Caco-2 (cell line): ENCODE measurements around the gene CALU. TPM values are rescaled to one million over a fixed set of nuclear protein-coding genes. Genes with fewer than 3 reads are reported as not detected.

Experiments used
- BruUV-seq: library from RNA; stranded (reverse); fragments of 400-500 nt; replicated peaks from 2 replicates; lab custom pipeline; 2021; lab: Mats Ljungman, UMichigan
- CTCF ChIA-PET: fragments of 300-600 bp; sonication (Branson Sonifier 250); formaldehyde crosslinking; loops from one replicate; lab custom pipeline; 2022; ENCODE audit warnings: antibody characterized with exemption; lab: Charles Lee
- POLR2A ChIA-PET: fragments of 300-600 bp; sonication (Branson Sonifier 250); formaldehyde crosslinking; loops from one replicate; lab custom pipeline; 2022; ENCODE audit warnings: antibody characterized with exemption; lab: Charles Lee
- DNase-seq, 2 experiments: peaks; one replicate each; pipeline versions ENCODE4 v3.0.0 to v3.0.0-alpha.2; 2020 to 2022
- H3K27me3 ChIP-seq: replicated peaks from 2 replicates; pipeline ENCODE4 v1.6.0; 2011; ENCODE audit warnings: low read length; ENCODE audit not compliant: control insufficient read depth, insufficient read depth
- H3K36me3 ChIP-seq: 2 replicates; pipeline ENCODE4 v1.5.1; 2011; ENCODE audit warnings: low read length; ENCODE audit not compliant: control insufficient read depth, insufficient read depth
- H3K4me1 ChIP-seq: fragments of 250-450 bp; sonication (Bioruptor Pico); 2 replicates; pipeline ENCODE4 v1.5.1; 2020; ENCODE audit warnings: mild to moderate bottlenecking
- H3K4me3 ChIP-seq: 2 replicates; pipeline ENCODE4 v1.5.1; 2011; ENCODE audit warnings: low read depth, mild to moderate bottlenecking, control low read depth, low read length
- H3K9me3 ChIP-seq: fragments of 250-450 bp; sonication (Bioruptor Pico); 2 replicates; pipeline ENCODE4 v1.5.1; 2020; ENCODE audit warnings: mild to moderate bottlenecking, moderate library complexity
- H3K27ac Mint-ChIP-seq: one replicate; pipeline ENCODE4 v1.8.0; 2022; ENCODE audit warnings: mixed read lengths; ENCODE audit not compliant: unreplicated experiment
- H3K27me3 Mint-ChIP-seq: one replicate; pipeline ENCODE4 v1.8.0; 2022; ENCODE audit warnings: mixed read lengths; ENCODE audit not compliant: insufficient read depth, unreplicated experiment
- H3K36me3 Mint-ChIP-seq: one replicate; pipeline ENCODE4 v1.8.0; 2022; ENCODE audit warnings: mild to moderate bottlenecking, mixed read lengths; ENCODE audit not compliant: insufficient read depth, unreplicated experiment
- H3K4me1 Mint-ChIP-seq: one replicate; pipeline ENCODE4 v1.8.0; 2022; ENCODE audit warnings: low read depth, mixed read lengths; ENCODE audit not compliant: unreplicated experiment
- H3K4me3 Mint-ChIP-seq: one replicate; pipeline ENCODE4 v1.8.0; 2022; ENCODE audit warnings: mild to moderate bottlenecking, moderate library complexity, mixed read lengths; ENCODE audit not compliant: unreplicated experiment
- H3K9me3 Mint-ChIP-seq: one replicate; pipeline ENCODE4 v1.8.0; 2022; ENCODE audit warnings: mixed read lengths; ENCODE audit not compliant: unreplicated experiment
- intact Hi-C: fragments of 100-400 bp; cut with micrococcal nuclease; formaldehyde crosslinking; loops from one replicate; pipeline ENCODE4 v1.10.0; 2022; ENCODE audit not compliant: unreplicated experiment
- total RNA-seq: library from RNA; stranded (reverse); gene quantifications from 2 replicates; pipeline ENCODE4 v1.2.3, GENCODE V29; 2022
- TF ChIP-seq, protein P1 (sequence below), 2 experiments: fragments of 200-600 bp in 1 of 2; IDR thresholded peaks; 1 replicate in 1 of 2; 2 replicates in 1 of 2; pipeline versions ENCODE4 v1.5.1 to v1.8.0; 2011 to 2022; ENCODE audit warnings: antibody characterized with exemption in 1 of 2, control low read depth in 1 of 2, inconsistent platforms in 1 of 2, low read depth in 1 of 2, low read length in 1 of 2, mild to moderate bottlenecking in 1 of 2, moderate library complexity in 1 of 2; ENCODE audit not compliant: insufficient read depth in 1 of 2, severe bottlenecking in 1 of 2, unreplicated experiment in 1 of 2

The CALU gene
- total RNA-seq, 1 experiment from 2014 or later = 184 TPM

DNA sequence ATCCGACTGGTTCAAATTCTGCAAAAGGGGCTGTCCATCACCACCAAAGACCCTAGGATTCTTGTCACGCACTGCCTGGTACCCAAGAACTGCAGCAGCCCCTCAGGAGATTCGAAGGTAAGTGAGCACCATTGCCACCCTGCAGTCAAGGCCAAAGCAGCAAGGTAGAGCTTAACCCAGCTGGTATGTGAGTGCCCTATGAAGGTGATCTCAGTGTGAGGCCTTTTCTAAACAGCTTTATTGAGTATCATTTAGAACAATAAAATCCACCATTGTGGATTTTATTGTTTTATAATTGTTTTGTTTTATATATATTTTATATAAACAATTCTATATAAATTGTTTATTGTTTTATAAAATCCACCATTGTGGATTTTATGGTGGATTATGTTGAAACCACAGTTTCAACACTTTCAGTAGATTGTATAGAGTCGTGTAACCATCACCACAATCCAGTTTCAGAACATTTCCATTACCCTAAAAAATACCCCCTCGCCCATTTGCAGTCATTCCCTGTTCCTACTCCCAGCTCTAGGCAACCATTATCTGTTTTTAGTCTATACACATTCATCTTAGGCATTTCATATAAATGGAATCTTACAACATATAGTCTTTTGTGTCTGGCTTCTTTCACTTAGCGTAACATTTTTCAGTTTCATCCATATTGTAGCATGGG is 20.1 kb upstream of the CALU start:
- no peaks in the 10 kb centered on the region for H3K4me1 ChIP-seq
- ChIA-PET POLR2A (interaction anchor here (0.6 kb wide), 1 partner anchor 15 kb away, joined by 3 read pairs; no protein-coding TSS in a partner anchor), CTCF (no interaction called here)
- Mint-ChIP-seq H3K27ac (no peak overlapping the region), H3K36me3 (no peaks in the 10 kb centered on the region), H3K4me1 (no peaks in the 10 kb centered on the region), H3K9me3 (no peaks in the 10 kb centered on the region), H3K27me3 (no peaks in the 10 kb centered on the region), H3K4me3 (no peak overlapping the region)
- intact Hi-C loops = no loop called here
- no peaks in the 10 kb centered on the region for H3K36me3 ChIP-seq
- no peak overlapping the region for H3K4me3 ChIP-seq
- no peak for DNase-seq
- BruUV-seq = no TSS peak
- H3K9me3 ChIP-seq = no peaks in the 10 kb centered on the region
- TF ChIP-seq, protein P1, sequence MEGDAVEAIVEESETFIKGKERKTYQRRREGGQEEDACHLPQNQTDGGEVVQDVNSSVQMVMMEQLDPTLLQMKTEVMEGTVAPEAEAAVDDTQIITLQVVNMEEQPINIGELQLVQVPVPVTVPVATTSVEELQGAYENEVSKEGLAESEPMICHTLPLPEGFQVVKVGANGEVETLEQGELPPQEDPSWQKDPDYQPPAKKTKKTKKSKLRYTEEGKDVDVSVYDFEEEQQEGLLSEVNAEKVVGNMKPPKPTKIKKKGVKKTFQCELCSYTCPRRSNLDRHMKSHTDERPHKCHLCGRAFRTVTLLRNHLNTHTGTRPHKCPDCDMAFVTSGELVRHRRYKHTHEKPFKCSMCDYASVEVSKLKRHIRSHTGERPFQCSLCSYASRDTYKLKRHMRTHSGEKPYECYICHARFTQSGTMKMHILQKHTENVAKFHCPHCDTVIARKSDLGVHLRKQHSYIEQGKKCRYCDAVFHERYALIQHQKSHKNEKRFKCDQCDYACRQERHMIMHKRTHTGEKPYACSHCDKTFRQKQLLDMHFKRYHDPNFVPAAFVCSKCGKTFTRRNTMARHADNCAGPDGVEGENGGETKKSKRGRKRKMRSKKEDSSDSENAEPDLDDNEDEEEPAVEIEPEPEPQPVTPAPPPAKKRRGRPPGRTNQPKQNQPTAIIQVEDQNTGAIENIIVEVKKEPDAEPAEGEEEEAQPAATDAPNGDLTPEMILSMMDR (IDR thresholded peaks at IDR 0.05; ENCODE audit: insufficient read depth in 1 of 2, low read depth in 1 of 2, low read length in 1 of 2, severe bottlenecking in 1 of 2, unreplicated experiment in 1 of 2) = no peak
- H3K27me3 ChIP-seq = no peaks in the 10 kb centered on the region

DNA sequence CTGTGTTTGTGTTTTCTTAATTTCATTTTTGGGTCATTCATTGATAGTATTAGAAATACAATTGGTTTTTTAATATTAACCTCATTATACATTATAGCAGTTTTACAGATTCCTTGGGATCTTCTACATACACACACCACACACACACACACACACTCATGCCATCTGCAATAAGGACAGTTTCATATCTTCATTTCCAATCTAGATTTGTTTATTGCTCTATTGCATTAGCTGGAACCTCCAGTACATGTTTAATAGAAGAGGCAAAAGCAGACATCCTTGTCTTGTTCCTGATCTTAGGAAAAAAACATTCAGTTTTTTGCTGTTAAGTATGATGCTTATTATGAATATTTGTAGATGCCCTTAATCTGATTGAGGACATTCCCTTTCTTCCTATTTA is 17.8 kb upstream of the CALU start:
- no TSS peak for BruUV-seq
- Mint-ChIP-seq H3K27ac (no peak overlapping the region), H3K4me1 (no peaks in the 10 kb centered on the region), H3K9me3 (no peaks in the 10 kb centered on the region), H3K36me3 (no peaks in the 10 kb centered on the region), H3K4me3 (no peak overlapping the region), H3K27me3 (no peaks in the 10 kb centered on the region)
- ChIA-PET CTCF (no interaction called here), POLR2A (no interaction called here)
- no peak for DNase-seq
- intact Hi-C loops = no loop called here
- Histone ChIP-seq H3K9me3 (no peaks in the 10 kb centered on the region), H3K27me3 (no peaks in the 10 kb centered on the region), H3K36me3 (no peaks in the 10 kb centered on the region), H3K4me1 (no peaks in the 10 kb centered on the region), H3K4me3 (no peak overlapping the region)
- TF ChIP-seq, protein P1 (IDR thresholded peaks at IDR 0.05; ENCODE audit: insufficient read depth in 1 of 2, low read depth in 1 of 2, low read length in 1 of 2, severe bottlenecking in 1 of 2, unreplicated experiment in 1 of 2) = no peak

DNA sequence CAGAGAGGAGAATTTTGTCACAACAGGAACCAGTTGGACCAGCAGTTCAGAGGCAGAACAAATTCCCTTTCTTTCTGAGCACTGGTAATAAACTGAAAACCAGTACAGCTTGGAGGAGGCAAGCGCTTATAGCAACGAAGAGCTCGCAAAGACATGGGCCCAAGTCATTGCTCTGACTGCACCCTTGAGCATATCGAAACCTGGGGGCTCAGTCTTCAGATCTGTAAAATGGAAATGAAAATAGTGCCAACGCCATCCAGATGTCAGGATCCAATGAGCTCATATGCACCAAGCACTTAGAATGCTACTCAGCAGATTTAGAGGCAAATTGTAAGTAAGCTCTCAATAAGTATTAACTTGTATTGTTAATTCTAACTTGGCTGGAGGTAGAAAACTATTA is 14.4 kb upstream of the CALU start:
- ChIA-PET CTCF (interaction anchor here (1.2 kb wide), 1 partner anchor 14 kb away, joined by 3 read pairs; no protein-coding TSS in a partner anchor), POLR2A (no interaction called here)
- Histone ChIP-seq H3K4me3 (no peak overlapping the region), H3K4me1 (no peaks in the 10 kb centered on the region), H3K9me3 (no peaks in the 10 kb centered on the region), H3K36me3 (no peaks in the 10 kb centered on the region), H3K27me3 (no peaks in the 10 kb centered on the region; the same call in 1 of the 2 replicates)
- Mint-ChIP-seq H3K27me3 (no peaks in the 10 kb centered on the region), H3K27ac (no peak overlapping the region), H3K36me3 (no peaks in the 10 kb centered on the region), H3K4me1 (no peaks in the 10 kb centered on the region), H3K9me3 (no peaks in the 10 kb centered on the region), H3K4me3 (no peak overlapping the region)
- DNase-seq = no peak
- TF ChIP-seq, protein P1 (IDR thresholded peaks at IDR 0.05; ENCODE audit: insufficient read depth in 1 of 2, low read depth in 1 of 2, low read length in 1 of 2, severe bottlenecking in 1 of 2, unreplicated experiment in 1 of 2) = no peak
- BruUV-seq = no TSS peak
- intact Hi-C loops = no loop called here
